ENCODE data around the gene ADD1.

- TF ChIP-seq, protein P1, sequence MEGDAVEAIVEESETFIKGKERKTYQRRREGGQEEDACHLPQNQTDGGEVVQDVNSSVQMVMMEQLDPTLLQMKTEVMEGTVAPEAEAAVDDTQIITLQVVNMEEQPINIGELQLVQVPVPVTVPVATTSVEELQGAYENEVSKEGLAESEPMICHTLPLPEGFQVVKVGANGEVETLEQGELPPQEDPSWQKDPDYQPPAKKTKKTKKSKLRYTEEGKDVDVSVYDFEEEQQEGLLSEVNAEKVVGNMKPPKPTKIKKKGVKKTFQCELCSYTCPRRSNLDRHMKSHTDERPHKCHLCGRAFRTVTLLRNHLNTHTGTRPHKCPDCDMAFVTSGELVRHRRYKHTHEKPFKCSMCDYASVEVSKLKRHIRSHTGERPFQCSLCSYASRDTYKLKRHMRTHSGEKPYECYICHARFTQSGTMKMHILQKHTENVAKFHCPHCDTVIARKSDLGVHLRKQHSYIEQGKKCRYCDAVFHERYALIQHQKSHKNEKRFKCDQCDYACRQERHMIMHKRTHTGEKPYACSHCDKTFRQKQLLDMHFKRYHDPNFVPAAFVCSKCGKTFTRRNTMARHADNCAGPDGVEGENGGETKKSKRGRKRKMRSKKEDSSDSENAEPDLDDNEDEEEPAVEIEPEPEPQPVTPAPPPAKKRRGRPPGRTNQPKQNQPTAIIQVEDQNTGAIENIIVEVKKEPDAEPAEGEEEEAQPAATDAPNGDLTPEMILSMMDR (conservative IDR thresholded peaks at IDR 0.05 in 1 of 2, IDR thresholded peaks at IDR 0.05 in 1 of 2; ENCODE audit: extremely low read depth in 1 of 2, insufficient read depth in 1 of 2, low read depth in 1 of 2, low read length in 2 of 2): no peak
- no peak for TF ChIP-seq EZH2 (IDR thresholded peaks at IDR 0.05; ENCODE audit: borderline replicate concordance, low read length)
Observed at GRCh38 chr4:2934813-2935761, 91.4 kb downstream of the ADD1 start.

Data from mammary epithelial cell (primary cell).